ENCODE data around the gene NKX1-2.

Gene NKX1-2

GRCh38 chr10:124428207-124428777 is 21.5 kb downstream of the NKX1-2 start:
- TF ChIP-seq CTCF (IDR thresholded peaks at IDR 0.05; ENCODE audit: low read depth, low read length): no peak
- no peaks in the 10 kb centered on the region for H3K36me3 ChIP-seq
- H3K4me3 ChIP-seq (ENCODE audit: low read depth, low read length): no peak overlapping the region
- no peak for DNase-seq
- no peaks in the 10 kb centered on the region for H3K9me3 ChIP-seq
- H3K4me1 ChIP-seq: no peaks in the 10 kb centered on the region
- no peaks in the 10 kb centered on the region; the same call in 1 of the 2 replicates for H3K27me3 ChIP-seq

- TF ChIP-seq CTCF (IDR thresholded peaks at IDR 0.05; ENCODE audit: low read depth, low read length): no peak
- Histone ChIP-seq H3K4me1 (no peaks in the 10 kb centered on the region), H3K36me3 (no peaks in the 10 kb centered on the region), H3K27me3 (no peaks in the 10 kb centered on the region; the same call in 1 of the 2 replicates), H3K9me3 (no peaks in the 10 kb centered on the region), H3K4me3 (ENCODE audit: low read depth, low read length) (no peak overlapping the region)
- no peak for DNase-seq
Measured at GRCh38 chr10:124425227-124425962, 24.4 kb downstream of the NKX1-2 start.

GRCh38 chr10:124423813-124424212 is 26.0 kb downstream of the NKX1-2 start:
- Histone ChIP-seq H3K4me3 (ENCODE audit: low read depth, low read length) (no peak overlapping the region), H3K36me3 (no peaks in the 10 kb centered on the region), H3K27me3 (no peaks in the 10 kb centered on the region; the same call in 1 of the 2 replicates), H3K9me3 (no peaks in the 10 kb centered on the region), H3K4me1 (no peaks in the 10 kb centered on the region)
- TF ChIP-seq CTCF (IDR thresholded peaks at IDR 0.05; ENCODE audit: low read depth, low read length): no peak
- DNase-seq: no peak

- H3K4me1 ChIP-seq: no peaks in the 10 kb centered on the region
Measured at GRCh38 chr10:124422742-124423141, 27.1 kb downstream of the NKX1-2 start.

GRCh38 chr10:124420254-124420653 is 29.6 kb downstream of the NKX1-2 start:
- Histone ChIP-seq H3K27me3 (no peaks in the 10 kb centered on the region), H3K4me1 (no peaks in the 10 kb centered on the region), H3K9me3 (no peaks in the 10 kb centered on the region), H3K4me3 (ENCODE audit: low read depth, low read length) (no peak overlapping the region), H3K36me3 (no peaks in the 10 kb centered on the region)
- no peak for TF ChIP-seq CTCF (IDR thresholded peaks at IDR 0.05; ENCODE audit: low read depth, low read length)
- DNase-seq: no peak

More at GRCh38 chr10:124422742-124423141, 27.1 kb downstream of the NKX1-2 start:
- no peak for DNase-seq
- no peak for TF ChIP-seq CTCF (IDR thresholded peaks at IDR 0.05; ENCODE audit: low read depth, low read length)
- H3K9me3 ChIP-seq: no peaks in the 10 kb centered on the region
- no peak overlapping the region for H3K4me3 ChIP-seq (ENCODE audit: low read depth, low read length)
- H3K36me3 ChIP-seq: no peaks in the 10 kb centered on the region
- no peaks in the 10 kb centered on the region for H3K27me3 ChIP-seq

GRCh38 chr10:124419635-124420034 is 30.2 kb downstream of the NKX1-2 start:
- Histone ChIP-seq H3K27me3 (no peaks in the 10 kb centered on the region), H3K36me3 (no peaks in the 10 kb centered on the region), H3K4me1 (no peaks in the 10 kb centered on the region), H3K4me3 (ENCODE audit: low read depth, low read length) (no peak overlapping the region; the same call in 1 of the 2 replicates), H3K9me3 (no peaks in the 10 kb centered on the region)
- DNase-seq: no peak
- no peak for TF ChIP-seq CTCF (IDR thresholded peaks at IDR 0.05; ENCODE audit: low read depth, low read length)
